PC-3 (cell line): ENCODE data around the gene PKD1L1.

ENCODE experiments used
- EZH2 ChIP-seq: fragments of 300-600 bp; sonication (generic); IDR thresholded peaks from one replicate; pipeline ENCODE4 v1.6.1; 2017; ENCODE audit warnings: antibody characterized with exemption, mild to moderate bottlenecking, low read length; ENCODE audit not compliant: unreplicated experiment
- EZH2phosphoT487 ChIP-seq: fragments of 300-600 bp; sonication (generic); IDR thresholded peaks from 2 replicates; pipeline ENCODE4 v1.6.1; 2018; ENCODE audit warnings: mild to moderate bottlenecking, antibody characterized with exemption, low read length, borderline replicate concordance
- TF ChIP-seq, protein P1 (sequence below): fragments of 300-600 bp; sonication (generic); conservative IDR thresholded peaks from 2 replicates; pipeline ENCODE4 v1.5.1; 2017; ENCODE audit warnings: antibody characterized with exemption, low read depth, mild to moderate bottlenecking, low read length

DNA sequence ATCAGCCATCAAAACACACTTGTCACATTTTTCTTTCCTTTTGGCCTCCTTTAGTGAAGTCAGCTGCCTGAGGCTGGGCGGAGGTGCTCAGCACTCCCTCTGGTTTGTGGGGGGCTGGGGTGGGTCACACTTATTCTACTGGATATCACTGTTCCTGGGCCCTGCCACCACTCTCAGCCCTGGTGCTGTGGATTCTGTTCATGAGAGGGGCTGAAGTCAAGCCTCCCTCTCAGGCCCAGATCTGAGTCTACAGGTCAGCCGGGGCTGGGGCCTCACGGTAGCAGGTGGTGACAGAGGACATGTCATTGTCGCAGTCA is 185.6 kb downstream of the PKD1L1 start:
- TF ChIP-seq, protein P1, sequence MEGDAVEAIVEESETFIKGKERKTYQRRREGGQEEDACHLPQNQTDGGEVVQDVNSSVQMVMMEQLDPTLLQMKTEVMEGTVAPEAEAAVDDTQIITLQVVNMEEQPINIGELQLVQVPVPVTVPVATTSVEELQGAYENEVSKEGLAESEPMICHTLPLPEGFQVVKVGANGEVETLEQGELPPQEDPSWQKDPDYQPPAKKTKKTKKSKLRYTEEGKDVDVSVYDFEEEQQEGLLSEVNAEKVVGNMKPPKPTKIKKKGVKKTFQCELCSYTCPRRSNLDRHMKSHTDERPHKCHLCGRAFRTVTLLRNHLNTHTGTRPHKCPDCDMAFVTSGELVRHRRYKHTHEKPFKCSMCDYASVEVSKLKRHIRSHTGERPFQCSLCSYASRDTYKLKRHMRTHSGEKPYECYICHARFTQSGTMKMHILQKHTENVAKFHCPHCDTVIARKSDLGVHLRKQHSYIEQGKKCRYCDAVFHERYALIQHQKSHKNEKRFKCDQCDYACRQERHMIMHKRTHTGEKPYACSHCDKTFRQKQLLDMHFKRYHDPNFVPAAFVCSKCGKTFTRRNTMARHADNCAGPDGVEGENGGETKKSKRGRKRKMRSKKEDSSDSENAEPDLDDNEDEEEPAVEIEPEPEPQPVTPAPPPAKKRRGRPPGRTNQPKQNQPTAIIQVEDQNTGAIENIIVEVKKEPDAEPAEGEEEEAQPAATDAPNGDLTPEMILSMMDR: no peak
- no peak for TF ChIP-seq EZH2
- no peak for TF ChIP-seq EZH2phosphoT487
